H1 (cell line): ENCODE data around the gene PAPOLA. TPM values are rescaled to one million over a fixed set of nuclear protein-coding genes. Genes with fewer than 3 reads are reported as not detected.

ENCODE experiments used
- CREB1 ChIP-seq: IDR thresholded peaks from 2 replicates; pipeline ENCODE4 v1.6.1; 2012; ENCODE audit warnings: inconsistent platforms
- PHF8 ChIP-seq: fragments of 200-600 bp; sonication (generic); conservative IDR thresholded peaks from 2 replicates; pipeline ENCODE4 v1.7.1; 2012; ENCODE audit warnings: low read depth, mild to moderate bottlenecking, inconsistent platforms, low read length, moderate library complexity
- RFX5 ChIP-seq: IDR thresholded peaks from 2 replicates; pipeline ENCODE4 v1.6.1; 2011; ENCODE audit warnings: low read depth, low read length, improper control_type of control experiment, borderline replicate concordance
- SIX5 ChIP-seq: IDR thresholded peaks from 2 replicates; pipeline ENCODE4 v1.6.1; 2011; ENCODE audit warnings: mild to moderate bottlenecking, low read depth, low read length
- polyA plus RNA-seq, 7 experiments: library from polyadenylated mRNA; depleted of rRNA in 3 of 7; stranded (reverse) in 5 of 7; unstranded in 2 of 7; fragments of >200 nt in 5 of 7; fragments of 200-250 nt in 2 of 7; gene quantifications; 1 replicate in 5 of 7; 2 replicates in 1 of 7; 4 replicates in 1 of 7; pipeline versions ENCODE4 v1.2.1 to v1.2.3, GENCODE V29; 2011 to 2013; ENCODE audit warnings: missing spikeins in 2 of 7, mixed read lengths in 2 of 7
- total RNA-seq: library from RNA; stranded (reverse); fragmentation: NEBNext Ultra II Directional; extraction: Animal tissue kit (Norgen Biotek cat#: 25700); gene quantifications from 2 replicates; pipeline ENCODE4 v1.2.1, GENCODE V29; 2021
- TF ChIP-seq, protein P1 (sequence below): IDR thresholded peaks from 2 replicates; pipeline ENCODE4 v1.6.1; 2011; ENCODE audit warnings: low read length, improper control_type of control experiment
- TF ChIP-seq, protein P2 (sequence below), 3 experiments: IDR thresholded peaks; 1 replicate in 2 of 3; 2 replicates in 1 of 3; pipeline versions ENCODE4 v1.5.1 to v1.6.1; 2011; ENCODE audit warnings: low read length in 3 of 3, mild to moderate bottlenecking in 3 of 3, inconsistent platforms in 2 of 3, low read depth in 1 of 3, moderate library complexity in 1 of 3; ENCODE audit not compliant: insufficient read depth in 1 of 3; ENCODE audit errors: control extremely low read depth in 1 of 3

The PAPOLA gene
- total and polyA plus RNA-seq, 2 of the 8 experiments (the other 6 are each of a cell fraction or from before 2014, with no cell fraction given) = 163 to 239 TPM

DNA sequence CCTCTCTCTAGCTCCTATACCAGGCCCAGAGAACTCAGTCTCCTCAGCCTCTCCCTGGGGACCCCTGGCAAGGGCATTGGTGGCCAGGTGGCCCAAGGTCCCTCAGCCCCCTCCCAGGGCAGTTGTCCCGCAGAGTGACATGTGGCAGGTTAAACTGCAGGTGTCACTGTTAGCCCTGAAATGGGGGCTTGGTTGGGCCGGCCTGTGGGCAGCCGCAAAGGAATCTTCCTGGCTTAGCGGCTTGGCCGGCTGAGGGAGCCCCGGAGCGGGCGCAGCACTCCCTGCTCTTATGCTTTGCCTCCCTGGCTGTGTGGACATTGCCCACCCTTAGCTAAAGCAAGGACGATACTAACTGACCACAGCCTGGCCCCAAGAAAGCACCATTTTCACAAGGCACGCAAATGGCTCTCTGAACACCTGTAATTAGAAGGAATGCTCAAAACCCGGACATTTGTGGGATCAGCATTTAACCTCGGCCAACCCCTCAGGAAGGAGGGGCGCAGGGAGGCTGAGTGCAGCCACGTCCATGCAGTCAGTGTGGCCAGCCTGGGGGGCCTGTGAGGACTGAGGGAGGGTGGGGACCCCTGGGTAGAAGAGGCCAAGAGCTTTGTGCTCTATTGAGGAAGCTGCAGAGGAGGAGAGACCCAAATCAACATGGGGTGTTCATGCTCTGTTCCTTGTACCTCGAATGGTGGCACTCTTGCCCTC, 82.2 kb downstream of the PAPOLA start (continued):
- TF ChIP-seq, protein P1, sequence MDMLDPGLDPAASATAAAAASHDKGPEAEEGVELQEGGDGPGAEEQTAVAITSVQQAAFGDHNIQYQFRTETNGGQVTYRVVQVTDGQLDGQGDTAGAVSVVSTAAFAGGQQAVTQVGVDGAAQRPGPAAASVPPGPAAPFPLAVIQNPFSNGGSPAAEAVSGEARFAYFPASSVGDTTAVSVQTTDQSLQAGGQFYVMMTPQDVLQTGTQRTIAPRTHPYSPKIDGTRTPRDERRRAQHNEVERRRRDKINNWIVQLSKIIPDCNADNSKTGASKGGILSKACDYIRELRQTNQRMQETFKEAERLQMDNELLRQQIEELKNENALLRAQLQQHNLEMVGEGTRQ = no peak
- TF ChIP-seq, protein P2, sequence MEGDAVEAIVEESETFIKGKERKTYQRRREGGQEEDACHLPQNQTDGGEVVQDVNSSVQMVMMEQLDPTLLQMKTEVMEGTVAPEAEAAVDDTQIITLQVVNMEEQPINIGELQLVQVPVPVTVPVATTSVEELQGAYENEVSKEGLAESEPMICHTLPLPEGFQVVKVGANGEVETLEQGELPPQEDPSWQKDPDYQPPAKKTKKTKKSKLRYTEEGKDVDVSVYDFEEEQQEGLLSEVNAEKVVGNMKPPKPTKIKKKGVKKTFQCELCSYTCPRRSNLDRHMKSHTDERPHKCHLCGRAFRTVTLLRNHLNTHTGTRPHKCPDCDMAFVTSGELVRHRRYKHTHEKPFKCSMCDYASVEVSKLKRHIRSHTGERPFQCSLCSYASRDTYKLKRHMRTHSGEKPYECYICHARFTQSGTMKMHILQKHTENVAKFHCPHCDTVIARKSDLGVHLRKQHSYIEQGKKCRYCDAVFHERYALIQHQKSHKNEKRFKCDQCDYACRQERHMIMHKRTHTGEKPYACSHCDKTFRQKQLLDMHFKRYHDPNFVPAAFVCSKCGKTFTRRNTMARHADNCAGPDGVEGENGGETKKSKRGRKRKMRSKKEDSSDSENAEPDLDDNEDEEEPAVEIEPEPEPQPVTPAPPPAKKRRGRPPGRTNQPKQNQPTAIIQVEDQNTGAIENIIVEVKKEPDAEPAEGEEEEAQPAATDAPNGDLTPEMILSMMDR (IDR thresholded peaks at IDR 0.05; ENCODE audit: control extremely low read depth in 1 of 3, insufficient read depth in 1 of 3, low read depth in 1 of 3, low read length in 3 of 3) = peak; percentile 79 to 98 (median 93)
- TF ChIP-seq CREB1 (no peak), SIX5 (no peak), RFX5 (no peak), PHF8 (no peak)
- TF ChIP-seq, all 59 proteins: peak for 7
